NOMO-1 (cell line): Measurements from ENCODE around the gene UHRF2.
"Not testable (repeated sequence)": the region's sequence is repeated elsewhere in the genome, so short reads cannot be mapped to it uniquely, and the experiment has no call there.

ENCODE experiments used
- DNase-seq, 2 experiments: peaks; one replicate each; lab custom pipeline; 2025; ENCODE audit not compliant: unreplicated experiment in 2 of 2; lab: John Stamatoyannopoulos, UW

UHRF2 gene

DNA sequence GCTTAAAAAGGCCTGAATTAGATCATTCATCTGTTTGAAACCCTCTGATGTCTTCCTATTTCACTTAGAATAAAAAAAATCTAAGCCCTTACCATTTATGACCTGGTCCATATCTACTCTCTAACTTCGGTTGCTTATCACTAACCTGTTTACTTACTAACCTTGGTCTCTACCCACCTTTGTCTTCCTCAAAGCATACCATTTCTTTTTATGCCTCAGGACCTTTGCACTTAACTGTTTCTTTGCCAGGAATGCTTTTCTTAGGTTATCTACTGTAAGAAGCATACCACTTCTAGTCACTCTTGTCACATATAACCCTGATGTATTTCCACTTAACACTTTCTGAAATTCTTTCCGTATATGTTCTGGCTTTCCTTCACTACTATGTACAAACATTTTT lies 67.0 kb downstream of the UHRF2 start:
- DNase-seq = no peak

DNA sequence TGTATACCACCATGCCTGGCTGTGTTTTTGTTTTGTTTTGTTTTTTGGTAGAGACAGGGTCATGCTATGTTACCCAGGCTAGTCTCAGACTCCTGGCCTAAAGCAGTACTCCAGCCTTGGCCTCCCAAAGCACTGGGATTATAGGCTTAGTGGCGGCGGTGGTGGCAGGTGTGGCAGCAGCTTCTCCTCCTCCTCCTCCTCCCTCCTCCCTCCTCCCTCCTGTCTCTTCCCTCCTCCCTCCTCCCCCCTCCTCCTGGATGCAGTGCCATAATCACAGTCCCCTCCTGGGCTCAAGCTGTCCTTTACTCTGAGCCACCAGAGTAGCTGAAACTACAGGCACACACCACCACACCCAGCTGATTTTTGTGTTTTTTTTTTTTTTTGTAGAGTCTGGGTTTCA lies 71.2 kb downstream of the UHRF2 start:
- DNase-seq = no peak

DNA sequence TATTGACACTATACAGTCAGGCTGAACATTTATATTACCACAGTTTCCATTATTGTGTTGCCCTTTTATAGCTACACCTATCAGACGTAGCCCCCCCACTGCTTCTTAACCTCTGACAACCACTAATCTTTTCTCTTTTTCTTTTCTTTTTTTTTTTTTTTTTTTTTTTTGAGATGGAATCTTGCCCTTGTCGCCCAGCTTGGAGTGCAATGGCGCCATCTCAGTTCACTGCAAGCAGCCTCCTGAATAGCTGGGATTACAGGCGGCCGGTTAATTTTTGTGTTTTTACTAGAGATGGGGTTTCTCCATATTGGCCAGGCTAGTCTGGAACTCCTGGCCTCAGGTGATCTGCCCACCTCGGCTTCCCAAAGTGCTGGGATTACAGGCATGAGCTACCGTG lies 75.4 kb downstream of the UHRF2 start:
- no peak for DNase-seq

DNA sequence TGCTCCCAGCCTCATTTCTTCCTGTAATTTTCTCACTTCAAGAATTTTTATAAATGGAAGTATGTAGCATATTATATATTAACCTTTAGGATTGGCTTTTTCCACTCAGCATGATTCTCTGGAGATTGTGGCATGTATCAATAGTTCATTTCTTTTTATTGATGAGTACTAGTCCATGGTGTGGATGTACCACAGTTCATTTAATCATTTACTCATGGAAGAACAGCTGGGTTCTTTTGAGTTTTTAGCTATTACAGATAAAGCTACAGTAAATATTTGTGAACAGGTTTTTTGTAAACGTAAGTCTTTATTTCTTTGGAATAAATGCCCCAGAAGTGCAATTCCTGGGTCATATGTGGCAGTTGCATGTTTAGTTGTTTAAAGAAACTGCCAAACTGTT lies 76.1 kb downstream of the UHRF2 start:
- DNase-seq = no peak

DNA sequence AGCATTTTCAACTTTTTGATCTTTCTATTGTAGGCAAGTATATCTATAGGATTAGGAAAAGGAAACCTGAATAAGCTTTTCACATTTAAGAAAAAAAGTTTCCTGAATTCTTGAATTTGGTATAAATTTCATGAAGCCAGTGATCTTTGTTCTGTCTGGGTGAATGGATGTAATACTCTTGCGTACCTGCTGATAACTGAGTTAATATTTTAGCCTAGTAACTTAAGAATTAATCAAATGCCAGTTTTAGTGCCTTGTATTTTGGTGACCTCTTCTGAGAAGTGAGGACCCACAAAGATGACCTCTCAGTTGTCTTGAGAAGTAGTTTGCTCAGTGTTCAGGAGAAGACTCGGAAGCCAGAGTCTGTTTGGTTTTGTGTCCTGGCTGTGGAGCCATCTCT lies 77.9 kb downstream of the UHRF2 start:
- no peak for DNase-seq

DNA sequence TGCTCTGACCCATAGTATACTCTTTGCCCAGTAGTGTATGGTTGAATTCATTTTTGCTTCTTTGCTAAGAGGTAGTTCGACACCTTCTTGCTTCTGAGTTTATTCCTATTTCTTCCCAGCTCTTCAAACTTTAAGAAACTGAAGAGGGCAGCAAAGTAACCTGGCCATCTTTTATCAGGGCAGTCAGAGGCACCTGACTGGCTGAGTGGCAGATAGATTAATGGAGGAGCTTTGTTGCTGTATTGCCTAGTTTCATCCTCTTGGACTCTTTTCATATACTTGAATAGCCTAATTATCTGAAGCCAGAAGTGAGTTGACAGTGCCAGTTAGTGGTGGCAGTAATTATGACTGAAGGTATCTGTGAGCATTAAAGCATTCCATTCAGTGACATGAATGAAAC lies 82.5 kb downstream of the UHRF2 start:
- DNase-seq = no peak

DNA sequence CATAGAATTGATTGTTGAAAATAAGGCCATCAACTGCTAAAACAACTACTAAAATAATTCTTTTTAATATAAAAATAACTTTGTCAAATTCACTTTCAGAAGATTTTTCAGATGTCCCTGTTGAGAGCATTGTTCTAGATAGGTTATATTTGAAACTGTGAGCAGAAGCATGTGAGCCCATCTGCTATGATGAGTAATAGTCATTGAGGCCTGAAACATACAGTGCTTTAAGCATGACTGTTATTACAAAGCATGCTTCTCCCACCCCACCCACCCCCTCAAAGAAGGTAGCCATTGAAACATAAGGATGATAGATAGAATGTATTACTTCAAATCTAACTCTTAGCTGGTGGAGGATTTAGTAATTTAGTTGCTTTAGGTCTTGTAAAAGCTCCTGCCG lies 86.0 kb downstream of the UHRF2 start:
- no peak for DNase-seq

DNA sequence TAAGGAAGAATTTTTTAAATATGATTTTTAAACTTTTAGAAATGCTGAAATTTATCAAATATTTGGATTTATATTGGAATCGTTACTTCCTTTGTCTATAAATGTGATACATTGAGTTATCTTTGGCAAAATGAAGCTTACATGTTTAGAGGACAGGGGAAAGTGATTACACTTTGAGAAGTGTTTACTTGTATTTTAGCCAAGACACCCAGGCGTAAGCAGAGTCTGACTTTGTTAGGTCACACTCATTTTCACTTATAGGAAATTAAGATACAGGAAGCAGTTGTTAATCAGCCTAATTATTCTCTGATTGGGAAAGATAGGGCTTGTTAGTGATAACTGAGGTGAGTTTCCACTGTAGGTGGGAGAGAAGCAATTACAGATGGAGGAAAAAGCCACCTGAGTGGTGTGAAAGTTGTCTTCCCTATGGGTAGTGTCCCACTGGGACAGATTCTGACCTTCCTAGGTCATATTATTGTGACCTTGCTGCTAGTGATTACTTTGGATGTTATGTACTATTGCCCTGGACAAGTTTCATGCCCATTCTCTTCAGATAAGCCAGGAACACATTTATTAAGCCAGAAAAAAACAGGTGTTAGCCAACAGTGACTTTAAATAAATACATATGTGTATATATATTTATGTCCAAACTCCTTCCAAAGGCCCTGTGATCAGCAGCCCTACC lies 88.7 kb downstream of the UHRF2 start:
- DNase-seq = no peak

DNA sequence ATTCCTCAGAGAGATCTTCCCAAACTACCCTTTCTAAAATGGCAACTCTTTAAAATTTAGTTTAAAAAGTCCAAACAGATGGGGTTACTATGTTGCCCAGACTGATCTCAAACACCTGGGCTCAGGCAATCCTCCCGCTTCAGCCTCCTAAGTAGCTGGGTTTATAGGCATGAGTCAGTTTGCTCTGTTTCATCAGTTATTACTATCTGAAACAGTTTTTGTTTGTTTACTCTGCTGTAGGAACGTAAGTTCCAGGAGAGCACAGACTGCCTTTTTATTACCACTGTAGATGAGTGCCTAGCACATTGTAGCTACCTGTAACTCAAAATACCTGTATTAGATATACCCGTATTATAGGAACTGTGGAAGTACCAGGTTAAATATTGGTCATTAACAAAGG lies 89.4 kb downstream of the UHRF2 start:
- DNase-seq = no peak

DNA sequence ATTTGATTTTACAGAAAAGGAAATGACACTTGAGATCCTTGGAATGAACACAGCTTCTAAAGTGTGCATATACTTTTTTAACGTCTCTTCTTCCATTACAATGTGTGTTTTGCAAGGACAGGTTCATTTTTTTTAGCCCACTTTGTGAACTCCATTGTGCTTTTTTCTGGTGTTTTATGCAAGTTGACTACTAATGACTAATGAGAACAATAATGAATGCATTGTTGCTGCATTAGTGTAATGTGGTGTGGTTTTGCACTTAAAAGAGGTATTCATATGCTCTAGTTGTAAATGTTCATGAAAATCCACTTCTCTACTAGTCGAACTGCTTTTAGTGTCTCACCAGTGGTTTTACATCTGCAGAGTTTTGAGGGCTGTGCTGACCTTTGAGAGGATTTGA lies 93.6 kb downstream of the UHRF2 start:
- no peak for DNase-seq

DNA sequence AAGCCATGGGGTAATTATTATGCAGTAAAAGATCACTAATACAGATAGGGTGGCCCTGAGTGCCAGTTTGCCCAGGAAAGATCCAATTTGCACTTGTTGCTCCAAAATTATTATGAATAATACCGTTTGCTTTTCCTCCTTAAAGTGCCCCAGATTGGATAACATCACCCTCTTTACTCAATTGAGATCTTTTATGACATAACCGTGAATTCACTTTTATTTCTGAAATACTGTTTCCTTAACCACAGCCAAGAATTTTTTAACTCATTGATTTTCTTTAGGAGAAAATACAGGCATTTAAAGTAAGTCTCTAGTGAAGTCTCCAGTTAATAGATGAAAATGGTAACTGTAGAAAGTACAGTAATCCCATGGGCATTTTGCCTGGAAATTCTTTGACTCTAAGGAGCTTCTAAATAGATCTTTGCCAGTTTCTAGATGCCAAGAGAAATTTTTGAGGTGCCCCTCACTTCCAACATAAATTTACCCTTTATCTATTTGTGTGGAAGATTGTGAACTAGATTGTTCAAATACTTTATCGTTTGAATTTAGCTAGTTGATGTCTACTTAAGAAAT lies 99.2 kb downstream of the UHRF2 start:
- DNase-seq = no peak

DNA sequence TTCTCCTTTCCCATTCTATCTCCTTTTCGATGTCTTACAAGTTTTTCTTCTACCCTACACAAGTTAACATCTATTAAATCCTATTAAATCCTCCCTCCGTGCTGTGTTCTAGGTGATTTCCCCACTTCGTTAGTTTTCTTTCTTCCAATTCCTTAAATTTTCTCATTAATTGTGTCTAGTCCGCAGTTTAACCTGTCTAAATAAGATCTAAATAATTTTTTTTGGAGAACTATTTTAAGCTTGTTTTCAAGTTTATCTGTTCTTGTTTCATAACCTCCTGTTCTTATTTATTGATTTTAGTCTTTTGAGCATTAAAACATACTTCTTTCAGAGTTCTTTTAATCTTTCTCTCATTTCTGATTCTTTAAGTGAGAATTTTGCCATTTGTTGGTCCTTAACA lies 109.3 kb downstream of the UHRF2 start:
- DNase-seq = no peak

DNA sequence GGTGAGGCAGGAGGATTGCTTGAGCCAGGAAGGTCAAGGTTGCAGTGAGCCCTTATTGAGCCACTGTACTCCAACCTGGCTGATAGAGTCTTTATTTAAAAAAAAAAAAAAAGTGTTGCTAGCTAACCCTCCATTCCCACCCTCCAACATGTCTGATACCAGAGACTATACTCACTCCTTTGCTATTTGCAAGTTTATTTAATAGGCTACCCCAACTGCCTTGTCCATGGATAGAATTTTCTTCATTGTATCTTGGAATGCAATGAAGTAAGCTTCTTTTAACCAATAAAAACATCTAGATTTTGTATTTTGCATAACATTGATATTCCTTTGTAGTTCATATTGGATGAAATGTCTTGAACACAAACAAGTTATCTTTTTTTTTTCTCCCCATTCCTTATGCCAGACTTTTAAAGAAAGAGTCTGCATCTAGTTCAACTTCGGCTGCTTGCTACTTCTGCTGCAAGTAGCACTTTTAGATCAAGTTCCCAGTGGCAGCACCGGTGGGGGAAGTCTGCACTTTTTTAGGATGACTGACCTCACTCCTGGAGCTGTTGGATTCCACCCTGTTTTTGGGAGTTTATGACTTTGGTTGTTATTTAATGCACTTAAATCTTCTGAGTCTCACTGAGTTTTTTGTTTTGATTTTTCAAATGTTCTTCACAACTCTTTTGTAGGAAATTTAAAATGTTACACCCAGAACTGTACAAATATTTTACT lies 112.5 kb downstream of the UHRF2 start:
- DNase-seq = no peak

DNA sequence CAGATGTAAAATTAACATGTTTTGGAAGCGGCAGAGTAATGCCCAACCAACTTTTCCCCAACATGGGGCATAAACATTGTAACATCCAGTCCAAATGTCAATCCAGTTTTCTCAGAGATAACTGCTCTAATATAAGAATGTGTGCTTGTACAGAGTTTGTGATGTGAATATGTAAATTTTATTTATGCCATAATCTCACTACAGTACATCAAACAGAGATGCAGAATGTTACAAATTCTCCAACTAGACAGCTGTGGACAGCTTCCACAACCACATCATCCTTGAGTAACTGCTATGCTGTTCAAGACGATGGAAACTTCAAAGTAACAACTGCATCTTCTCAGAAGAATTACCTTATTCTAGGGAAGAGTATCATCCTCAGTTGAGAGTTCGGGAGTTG lies 122.6 kb downstream of the UHRF2 start:
- no peak for DNase-seq

DNA sequence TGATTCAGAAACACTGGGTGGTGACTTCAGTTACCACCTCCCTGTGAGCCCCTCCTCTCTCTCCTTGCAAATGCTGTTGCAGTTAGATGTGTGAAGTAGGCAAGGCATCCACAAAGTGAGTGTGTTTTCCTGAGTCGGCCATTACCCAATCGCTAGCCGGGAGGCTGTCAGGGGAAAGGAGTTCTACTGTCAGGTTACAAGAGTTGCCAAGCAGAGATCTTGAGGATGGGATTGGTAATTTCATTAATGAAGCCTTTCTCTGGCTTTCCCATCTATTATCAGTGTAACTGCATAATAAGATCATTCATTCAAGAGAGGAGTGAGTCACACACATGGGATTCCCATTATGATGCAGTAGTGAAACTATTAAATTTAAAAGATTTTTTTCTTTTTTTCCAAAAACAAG lies 125.7 kb downstream of the UHRF2 start:
- no peak for DNase-seq

DNA sequence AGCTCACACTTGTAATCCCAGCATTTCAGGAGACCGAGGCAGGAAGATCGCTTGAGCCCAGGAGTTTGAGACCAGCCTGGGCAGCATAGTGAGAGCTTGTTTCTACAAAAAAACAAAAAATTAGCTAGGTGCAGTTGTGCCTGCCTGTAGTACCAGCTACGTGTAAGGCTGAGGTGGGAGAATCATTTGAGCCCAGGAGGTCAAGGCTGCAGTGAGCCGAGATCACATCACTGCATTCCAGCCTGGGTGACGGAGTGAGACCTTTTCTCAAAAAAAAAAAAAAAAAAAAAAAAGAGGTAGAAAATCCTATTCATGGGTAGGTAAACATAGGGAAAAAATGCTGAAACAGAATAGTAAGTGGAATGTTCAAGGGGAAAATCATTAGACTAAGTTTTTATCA lies 129.6 kb downstream of the UHRF2 start:
- DNase-seq = not testable (repeated sequence)

DNA sequence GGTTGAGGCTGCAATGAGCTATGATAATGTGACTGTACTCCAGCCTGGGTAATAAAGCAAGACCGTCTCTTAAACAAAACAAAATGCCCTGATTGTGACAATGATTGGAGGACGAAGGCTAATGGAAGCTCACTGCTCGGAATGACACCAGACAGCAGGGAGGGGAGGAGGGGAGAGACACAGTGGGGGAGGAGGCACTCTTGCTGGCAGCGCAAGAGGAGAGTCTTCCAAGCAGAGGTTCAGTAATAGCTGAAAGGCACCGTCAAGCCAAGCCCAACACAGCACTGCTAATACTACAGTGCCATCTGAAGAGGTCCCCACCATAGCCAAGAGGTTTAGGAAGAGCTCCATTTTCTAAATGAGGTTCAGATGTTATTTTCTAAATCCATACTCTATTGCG lies 130.2 kb downstream of the UHRF2 start:
- no peak for DNase-seq

DNA sequence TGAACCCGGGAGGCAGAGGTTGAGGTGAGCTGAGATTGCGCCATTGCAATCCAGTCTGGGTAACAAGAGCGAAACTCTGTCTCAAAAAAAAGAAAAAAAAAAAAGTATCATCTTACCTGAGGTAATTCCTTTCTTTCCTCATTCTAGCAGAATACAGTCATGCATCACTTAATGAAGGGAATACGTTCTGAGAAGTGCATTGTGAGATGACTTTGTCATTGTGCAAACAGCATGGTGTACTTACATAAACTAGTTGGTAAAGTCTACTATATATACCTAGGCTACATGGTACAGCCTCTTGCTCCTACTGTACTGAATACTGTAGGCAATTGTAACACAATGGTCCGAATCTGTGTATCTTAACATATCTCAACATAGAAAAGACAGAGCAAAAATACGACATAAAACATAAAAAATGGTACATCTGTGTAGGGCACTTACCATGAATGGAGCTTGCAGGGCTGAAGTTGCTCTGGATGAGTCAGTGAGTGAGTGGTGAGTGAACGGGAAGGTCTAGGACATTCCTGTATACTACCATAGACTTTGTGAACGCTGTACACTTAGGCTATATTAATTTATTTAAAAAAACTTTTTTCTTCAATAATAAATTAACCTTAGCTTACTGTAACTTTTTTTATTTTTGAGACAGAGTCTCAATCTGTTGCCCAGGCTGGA lies 132.2 kb downstream of the UHRF2 start:
- DNase-seq = no peak

DNA sequence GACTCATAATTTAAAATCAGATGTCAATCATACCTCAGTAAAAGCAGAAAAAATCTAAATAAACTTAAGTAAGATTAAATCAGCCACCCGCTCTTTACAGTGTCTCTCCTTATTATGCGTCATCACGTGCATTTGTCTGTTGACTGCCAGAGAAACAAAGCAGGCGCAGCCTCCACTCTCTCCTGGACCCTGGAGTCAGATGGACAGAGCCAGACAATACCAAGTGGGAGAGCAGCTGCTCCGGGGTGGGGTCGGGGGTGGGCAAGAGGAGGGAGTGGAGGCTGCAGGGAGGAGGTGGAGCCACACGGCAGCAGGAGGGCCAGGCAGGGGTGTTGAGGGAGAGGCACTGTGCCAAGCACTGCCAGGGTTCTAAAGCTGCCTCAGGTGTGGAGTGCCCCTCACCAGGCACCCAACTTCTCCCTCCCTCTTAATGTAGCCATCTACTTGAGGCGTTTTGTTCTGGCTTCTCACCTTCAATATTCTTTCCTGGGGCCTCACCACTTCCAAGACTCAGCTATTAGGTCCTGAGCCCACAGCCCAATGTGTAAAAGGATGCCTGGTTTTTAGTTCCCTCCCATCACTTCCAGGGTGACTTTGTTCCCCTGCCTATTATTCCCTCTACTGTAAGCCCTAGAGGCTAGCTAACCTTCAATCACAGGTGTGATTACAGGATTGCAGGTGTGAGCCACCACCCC lies 136.3 kb downstream of the UHRF2 start:
- DNase-seq = no peak

DNA sequence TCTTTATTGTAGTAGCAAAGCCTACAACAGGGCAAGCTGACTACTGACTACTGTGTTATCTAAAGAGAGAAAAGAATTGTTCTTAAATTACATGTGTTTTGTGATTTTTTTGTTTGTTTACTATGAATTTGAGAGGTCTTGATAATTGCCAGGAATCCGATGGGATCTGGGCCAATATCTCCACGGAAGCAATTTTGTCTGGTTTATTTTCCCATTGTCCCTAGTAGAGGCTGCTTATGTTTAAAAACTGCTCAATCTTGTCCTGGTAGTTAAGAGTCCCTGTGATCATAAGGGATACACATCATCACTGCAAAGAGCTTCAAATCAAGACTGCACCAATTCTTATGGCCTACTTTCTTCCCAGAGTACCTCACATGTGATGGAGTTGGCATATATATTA lies 138.1 kb downstream of the UHRF2 start:
- DNase-seq = no peak

DNA sequence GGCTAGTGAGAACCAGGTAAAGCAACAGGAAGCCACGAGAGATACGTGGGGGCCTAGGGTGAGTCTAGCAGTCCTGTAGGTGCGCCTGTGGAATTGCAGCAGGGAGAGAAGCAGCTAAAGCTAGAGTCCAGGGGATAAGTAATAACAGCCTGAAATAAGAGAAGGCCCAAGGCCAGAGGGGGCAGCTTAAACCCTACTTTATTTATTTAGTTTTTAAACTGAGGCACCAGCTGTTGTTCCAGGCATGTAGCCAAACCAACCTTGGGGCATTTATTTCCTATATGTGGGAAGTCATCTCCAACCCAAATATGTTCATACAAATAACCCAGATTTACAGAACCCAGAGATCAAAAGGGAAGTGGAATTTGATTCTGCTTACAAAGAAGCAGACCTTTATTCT lies 139.0 kb downstream of the UHRF2 start:
- no peak for DNase-seq
